A204.1 (cell line): ENCODE data around the gene BLOC1S3.

ENCODE experiments used
- FAIRE-seq: peaks from 2 replicates; lab custom pipeline; 2012; peaks lifted over from hg19 to GRCh38; lab: Jason Lieb, UNC

Gene BLOC1S3

DNA sequence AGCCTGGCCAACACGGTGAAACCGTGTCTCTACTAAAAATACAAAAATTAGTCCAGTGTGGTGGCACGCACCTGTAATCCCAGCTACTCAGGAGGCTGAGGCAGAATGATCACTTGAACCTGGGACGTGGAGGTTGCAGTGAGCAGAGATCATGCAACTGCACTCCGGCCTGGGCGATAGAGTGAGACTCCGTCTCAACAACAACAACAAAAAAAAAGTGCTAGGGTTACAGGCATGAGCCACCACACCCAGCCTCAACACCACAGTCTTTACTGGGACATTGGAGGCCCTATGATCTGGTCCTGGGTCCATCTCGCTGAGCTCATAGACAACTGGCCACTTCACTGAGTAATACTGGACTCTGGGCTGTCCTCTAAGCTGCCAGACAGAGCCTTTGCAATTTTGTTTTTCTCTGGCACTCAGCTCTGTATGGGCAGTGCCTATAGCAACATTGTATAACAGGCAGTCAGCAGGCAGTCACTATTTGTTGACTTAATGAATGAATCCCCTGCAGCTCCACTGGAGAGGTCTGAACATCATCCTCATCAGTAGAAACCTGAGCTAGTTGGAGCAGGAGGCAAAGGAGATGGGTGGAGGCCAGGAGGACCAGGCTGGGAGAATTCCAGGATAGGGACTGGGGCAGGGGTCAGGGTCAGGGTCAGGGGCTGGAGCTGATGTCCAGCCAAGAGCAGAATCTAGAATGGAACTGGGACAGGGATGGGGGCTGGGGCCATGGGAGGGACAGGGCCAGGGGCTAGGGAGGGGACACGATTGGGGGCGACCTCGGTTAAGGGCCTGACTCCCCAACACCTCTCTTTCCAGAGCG, 8.1 kb downstream of the BLOC1S3 start:
- FAIRE-seq, result no peak

DNA sequence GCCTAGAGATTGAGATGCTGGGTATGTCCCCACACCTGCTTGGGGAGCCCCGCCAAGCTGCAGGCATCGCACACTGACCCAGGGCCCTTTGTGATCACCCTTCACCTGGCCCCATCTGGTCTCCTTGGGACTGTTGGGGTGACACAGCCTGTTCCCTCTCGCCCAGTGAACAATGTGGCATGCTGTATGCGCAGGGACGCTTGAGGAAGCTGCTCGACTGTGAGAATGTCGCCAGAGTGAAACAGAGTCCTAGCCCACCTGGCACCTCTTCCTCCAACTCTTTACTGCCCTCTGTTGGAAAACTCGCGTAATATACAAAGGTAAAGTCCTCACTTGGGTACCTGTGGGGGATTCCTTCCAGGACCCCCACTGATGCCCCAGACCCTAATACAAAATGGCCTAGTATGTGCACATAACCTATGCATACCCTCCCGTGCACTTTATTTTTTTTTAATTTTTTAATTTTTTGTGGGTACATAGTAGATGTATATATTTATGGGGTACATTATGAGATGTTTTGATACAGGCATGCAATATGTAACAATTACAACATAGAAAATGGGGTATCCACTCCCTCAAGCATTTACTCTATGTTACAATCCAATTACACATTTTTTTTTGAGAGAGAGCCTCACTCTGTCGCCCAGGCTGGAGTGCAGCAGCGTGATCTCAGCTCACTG, 9.0 kb downstream of the BLOC1S3 start:
- FAIRE-seq, result no peak

DNA sequence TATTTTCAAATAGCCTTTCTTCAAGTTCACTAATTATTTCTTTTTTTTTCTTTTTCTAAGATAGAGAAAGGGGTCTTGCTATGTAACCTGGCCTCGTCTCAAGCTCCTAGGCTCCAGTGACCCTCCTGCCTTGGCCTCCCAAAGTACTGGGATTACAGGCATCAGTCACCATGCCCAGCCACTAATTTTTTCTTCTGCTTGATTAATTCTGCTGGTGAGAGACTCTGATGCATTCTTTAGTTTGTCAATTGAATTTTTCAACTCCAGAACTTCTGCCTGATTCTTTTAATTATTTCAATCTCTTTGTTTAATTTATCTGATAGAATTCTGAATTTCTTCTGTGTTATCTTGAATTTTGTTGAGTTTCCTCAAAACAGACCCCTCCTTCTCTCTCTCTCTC, 11.4 kb downstream of the BLOC1S3 start:
- no peak for FAIRE-seq

DNA sequence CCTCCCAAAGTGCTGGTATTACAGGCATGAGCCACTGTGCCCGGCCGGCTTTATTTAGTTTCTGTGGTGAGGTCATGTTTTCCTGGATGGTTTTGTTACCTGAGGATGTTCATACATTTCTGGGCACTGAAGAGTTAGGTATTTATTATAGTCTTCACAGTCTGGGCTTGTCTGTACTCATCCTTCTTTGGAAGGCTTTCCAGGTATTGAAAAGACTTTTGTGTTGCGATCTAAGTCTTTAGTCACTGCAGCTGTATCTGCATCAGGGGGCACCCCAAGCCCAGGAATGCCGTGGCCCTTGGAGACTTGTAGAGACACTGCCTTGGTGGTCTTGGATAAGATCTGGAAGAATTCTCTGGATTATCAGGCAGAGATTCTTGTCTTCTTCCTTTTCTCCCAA, 12.8 kb downstream of the BLOC1S3 start:
- FAIRE-seq, result no peak

DNA sequence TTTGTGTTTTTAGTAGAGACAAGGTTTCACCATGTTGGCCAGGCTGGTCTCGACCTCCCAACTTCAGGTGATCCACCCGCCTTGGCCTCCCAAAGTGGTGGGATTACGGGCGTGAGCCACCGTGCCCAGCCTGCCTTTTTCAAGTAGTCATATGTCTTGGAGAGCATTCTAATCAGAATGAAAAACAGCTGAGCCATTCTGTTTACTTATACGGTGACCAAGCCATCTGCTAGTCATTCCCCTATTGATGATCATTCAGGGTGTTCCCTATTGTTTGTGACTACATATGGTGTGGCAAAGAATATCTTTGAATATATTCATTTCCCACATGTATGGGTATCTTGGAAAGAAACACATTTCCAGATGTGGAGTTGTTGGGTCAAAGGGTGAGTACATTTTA, 17.2 kb downstream of the BLOC1S3 start:
- FAIRE-seq, result no peak

DNA sequence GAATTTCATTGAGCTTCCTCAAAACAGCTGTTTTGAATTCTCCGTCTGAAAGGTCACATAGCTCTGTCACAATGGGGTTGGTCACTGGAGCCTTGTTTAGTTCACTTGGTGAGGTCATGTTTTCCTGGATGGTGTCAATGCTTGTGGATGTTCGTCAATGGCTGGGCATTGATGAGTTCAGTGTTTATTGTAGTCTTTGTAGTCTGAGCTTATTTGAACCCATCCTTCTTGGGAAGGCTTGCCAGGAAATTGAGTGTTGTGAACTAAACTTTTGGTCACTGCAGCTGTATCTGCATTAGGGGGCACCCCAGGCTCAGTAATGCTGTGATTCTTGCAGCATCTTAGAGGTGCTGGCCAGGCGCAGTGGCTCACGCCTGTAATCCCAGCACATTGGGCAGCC, 22.0 kb downstream of the BLOC1S3 start:
- FAIRE-seq, result no peak

DNA sequence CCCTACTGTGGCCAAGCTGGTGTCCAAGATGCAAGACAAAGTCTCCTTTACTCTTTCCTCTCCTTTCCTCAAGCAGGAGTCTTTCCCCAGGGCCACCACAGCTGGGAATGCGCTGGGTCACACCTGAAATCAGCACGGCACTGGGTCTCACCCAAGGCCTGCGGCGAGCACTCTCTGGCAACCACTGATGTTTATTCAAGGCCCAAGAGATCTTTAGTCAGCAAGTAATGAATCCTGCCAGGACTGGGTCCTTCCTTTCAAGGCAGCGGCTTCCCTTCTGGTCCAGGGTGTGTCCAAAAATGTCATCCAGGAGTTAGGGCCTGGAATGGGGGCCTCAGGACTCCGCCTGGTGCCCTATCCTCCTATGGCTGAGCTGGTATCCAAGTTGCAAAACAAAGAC, 24.1 kb downstream of the BLOC1S3 start:
- no peak for FAIRE-seq

DNA sequence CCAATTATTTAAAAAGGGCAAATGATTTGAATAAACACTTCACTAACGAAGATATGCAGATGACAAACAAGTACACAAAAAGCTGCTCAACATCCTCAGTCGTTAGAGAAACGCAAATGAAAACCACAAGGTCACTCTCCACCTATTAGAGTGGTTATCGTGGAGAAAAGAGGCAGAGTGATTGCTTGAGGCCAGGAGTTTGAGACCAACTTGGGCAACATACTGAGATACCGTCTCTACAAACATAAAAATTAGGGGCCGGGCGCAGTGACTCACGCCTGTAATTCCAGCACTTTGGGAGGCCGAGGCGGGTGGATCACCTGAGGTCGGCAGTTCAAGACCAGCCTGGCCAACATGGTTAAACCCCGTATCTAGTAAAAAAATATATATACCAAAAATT, 27.2 kb downstream of the BLOC1S3 start:
- FAIRE-seq, result no peak

DNA sequence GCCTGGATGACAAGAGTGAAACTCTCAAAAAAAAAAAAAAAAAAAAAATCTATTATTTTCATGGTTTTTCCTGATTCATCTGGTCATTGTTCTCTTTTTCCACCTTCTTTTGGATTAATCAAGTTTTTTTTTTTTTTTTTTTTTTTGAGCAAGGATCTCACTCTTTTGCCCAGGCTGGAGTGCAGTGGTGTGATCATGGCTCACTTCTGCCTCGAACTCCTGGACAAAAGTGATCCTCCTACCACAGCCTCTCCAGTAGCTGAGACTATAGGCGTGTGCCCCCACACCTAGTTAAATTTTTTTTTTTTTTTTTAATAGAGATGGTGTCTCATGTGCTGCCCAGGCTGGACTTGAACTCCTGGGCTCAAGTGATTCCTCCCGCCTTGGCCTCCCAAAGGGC, 27.7 kb downstream of the BLOC1S3 start:
- no peak for FAIRE-seq

DNA sequence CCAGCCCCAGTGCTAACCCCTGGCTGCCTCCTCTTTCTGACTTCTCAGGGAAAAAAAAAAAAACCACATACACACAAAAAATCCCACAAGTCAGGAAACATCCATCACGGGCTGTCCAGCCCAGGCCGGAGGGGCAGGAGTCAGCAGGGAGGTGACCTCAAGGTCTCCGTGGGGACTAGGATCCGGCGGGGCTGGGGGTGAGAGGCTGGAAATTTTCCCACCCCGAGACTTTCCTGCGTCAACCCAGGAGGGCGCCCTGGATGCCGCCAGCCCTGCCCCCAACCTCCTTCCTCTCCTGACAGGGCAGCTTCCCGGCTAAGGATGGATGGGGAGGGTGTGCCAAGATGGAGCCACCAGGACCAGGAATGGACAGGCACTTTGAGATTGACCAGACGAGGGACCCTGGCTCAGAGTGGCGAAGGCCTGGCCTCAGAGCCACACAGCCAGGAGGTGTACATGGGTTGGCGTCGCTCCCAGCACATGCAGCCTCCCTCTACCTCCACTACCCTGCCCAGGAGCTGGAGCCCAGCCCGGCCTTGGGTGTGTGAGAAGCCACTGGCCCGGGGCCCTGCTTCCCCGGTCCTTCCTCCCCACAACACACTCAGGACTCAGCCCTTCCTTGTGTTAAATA, 33.3 kb downstream of the BLOC1S3 start:
- FAIRE-seq, result no peak

DNA sequence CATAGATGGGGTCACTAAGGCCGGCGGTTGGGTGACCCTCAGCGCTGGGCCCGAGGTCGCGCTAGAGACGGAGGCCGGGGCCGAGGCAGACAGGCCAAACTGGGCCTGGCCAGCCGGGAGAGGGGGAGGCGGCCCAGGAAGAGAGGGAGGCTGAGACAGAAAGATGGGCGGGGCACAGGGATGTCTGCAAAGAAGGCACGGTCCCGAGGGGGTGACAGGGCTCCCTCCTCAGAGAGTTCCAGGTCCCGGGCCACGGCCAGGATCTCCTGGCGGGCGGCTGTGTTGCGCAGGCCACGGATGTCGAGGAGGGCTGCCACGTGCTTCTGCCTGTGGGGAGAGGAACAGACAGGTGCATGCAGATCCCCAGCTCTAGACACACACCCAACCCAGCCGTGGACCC, 34.4 kb downstream of the BLOC1S3 start:
- FAIRE-seq, result no peak

DNA sequence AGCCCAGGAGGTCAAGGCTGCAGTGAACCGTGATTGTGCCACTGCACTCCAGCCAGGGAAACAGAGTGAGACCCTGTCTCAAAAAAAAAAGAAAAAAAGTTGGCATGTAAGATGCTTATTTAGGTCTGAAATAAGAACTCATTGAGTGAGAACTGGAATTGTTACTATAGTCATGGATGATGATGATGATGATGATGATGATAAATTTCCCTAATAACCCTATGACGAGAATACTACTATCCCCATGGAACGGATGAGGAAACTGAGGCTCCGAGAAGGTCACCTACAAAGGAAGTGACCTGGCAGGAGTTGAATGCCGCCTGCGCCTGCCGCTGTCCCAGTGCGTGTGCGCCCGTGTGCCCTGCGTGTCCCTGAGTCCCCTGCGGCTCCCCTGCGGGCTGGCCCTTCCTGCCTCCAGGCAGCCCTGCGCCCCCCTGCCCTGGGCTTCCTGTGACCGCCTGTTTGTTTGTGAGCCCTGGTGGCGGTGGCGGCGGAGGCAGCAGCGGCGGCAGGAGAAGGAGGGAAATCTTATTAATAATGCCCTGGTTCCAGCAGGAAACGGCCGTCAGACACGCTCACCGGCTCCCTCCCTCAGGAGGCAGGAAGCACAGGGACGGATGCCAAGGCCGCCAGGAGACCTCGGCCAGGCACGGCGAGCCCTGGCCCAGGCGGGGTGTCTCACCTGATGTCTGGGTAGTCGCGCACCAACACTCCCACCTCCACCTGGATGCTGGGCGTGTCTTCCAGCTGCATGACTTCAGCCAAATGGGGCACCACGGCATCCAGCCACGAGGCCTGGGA, 37.0 kb downstream of the BLOC1S3 start:
- no peak for FAIRE-seq

DNA sequence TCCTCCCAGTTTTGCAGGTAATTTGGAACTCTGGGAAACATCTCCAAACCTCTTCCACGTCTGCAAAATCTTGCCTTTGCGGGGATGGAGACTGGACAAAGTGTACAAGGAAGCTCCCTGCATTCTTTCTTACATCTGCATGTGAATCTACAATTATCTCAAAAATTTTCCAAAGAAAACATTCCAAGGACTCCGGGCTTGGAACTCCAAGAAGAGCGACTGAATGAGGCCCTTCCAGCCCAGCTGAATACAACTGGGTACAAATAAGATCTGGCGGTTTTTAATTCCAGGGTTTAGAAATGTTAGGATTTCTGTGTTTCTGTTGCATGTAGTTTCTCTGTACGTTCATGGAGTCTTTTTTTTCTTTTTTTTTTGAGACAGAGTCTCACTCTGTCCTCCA, 38.1 kb downstream of the BLOC1S3 start:
- no peak for FAIRE-seq

DNA sequence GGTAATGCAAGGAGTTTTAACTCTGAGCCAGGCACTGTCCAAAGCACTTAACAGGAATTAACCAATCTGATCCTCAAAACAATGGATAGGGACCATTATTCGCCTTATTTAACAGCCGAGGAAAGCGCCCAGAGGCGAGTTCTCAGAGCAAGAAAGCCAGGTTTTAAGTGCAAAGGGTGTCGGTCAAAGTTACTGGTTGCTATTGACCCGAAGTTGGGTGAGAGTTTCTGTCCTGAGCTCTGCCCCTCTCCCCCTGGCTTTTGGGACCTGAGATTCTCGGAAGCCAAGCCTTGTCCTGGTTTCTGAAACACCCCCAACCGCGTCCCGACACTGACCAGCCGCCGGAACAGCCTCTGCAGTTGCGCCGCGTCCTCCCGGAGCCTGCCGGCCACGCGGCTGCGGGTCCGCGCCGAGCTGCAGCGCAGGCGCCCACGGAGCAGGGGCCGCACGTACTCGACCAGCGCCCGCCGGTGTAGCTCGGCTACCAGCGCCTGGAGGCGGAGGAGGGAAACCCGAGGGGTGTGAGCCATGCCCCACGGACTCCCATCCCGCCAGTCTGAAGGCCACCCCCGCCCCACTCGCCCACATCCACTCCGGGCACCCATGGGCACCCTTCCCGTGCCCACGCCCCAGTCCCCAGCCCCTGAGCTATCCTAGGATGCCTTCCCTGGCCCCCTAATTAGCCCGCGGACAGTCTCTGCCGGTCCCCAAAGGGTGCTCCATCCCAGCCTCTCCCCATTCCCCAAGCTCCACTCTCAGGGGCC, 38.8 kb downstream of the BLOC1S3 start:
- no peak for FAIRE-seq

DNA sequence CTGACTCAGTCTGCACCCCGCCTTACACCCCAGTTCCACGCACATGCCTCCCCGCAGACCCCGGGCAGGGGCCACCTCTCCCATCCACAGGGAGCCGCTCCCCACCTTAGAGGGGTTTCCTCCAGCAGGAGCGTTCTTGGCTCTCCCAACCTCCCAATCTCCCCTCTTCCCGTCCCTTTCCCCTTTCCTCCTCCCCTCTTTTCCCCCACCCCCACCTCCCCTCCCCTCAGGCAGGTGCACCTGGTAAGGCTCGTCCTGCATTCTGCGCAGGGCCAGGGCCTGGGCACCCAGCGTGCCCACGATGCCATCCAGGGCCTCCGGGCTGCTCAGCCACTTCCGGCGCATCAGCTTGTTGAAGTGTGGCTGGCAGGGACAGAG, 39.4 kb downstream of the BLOC1S3 start:
- FAIRE-seq, result no peak

DNA sequence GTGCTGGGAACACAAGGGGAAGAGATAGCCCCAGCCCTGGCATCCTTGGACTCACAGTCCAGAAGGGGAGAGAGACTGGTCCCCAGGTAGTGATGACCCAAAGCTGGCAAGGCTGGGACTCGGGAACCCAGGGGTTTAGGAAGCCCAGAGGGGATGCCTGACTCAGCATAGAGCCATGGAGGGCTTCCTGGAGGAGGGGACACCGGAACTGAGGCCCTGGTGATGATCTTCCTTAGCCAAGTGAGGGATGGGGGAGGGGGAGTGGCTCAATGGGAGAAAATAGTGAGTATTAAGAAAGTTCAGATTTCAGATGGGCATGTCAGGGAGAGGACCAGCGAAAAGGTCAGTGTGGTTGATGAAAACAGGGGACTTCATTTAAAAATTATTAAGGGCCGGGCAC, 39.8 kb downstream of the BLOC1S3 start:
- FAIRE-seq, result no peak

DNA sequence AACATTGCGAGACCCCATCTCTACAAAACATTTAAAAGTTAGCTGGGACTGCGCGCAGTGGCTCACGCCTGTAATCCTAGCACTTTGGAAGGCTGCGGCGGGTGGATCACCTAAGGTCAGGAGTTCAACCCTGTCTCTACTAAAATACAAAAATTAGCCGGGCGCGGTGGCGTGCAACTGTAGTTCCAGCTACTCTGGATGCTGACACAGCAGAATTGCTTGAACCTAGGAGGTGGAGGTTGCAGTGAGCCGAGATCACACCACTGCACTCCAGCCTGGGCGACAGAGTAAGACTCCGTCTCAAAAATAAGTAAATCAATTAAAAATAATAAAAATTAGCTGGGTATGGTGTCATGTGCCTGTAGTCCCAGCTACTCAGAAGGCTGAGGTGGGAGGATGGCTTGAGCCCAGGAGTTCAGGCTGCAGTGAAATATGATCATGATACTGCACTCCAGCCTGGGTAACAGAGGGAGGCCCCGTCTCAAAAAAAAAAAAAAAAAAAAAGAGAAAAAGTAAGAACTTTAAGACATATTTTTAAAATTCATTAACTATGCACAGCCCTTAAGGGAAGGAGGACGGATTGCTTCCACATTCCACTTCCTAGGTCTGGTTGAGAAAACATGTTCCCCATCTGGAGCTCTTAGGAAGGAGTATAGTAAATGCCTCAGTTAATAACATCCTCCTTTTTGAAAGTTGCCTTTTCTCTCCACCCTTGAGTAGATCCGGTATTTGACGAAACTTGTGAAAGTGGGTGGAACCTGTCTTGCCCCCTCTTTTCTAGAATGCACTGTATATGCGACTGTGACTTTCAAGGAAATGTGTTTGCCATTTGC, 40.5 kb downstream of the BLOC1S3 start:
- FAIRE-seq, result no peak

DNA sequence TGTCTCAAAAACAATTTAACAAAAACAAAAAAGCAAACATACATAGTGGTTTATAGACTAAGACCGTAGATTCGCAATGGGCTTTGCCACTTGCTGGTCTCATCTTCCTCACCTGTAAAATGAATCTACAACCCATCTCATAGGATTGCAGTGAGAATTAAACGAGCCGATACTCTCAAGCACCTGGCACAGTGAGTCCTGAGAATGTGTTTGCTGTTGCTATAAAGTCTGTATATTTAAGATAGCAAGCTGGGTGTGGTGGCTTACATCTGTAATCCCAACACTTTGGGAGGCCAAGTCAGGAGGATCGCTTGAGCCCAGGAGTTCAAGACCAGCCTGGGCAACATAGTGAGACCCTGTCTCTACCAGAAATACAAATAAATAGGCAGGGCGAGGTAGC, 44.1 kb downstream of the BLOC1S3 start:
- FAIRE-seq, result no peak

DNA sequence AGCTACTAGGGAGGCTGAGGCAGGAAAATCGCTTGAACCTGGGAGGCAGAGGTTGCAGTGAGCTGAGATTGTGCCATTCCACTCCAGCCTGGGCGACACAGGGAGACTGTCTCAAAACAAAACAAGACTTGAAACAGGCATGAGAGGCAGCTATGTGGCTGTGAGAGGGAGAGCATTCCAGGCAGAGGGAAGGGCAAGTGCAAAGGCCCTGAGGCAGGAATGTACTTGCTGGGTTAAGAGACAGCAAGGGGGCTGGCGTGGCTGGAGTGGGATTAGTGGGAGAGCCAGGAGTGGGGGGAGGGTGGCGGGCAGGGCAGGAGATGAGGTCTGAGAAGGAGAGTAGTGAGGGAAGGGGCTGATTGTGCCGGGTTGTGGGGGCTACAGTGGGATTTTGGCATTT, 45.3 kb downstream of the BLOC1S3 start:
- no peak for FAIRE-seq

DNA sequence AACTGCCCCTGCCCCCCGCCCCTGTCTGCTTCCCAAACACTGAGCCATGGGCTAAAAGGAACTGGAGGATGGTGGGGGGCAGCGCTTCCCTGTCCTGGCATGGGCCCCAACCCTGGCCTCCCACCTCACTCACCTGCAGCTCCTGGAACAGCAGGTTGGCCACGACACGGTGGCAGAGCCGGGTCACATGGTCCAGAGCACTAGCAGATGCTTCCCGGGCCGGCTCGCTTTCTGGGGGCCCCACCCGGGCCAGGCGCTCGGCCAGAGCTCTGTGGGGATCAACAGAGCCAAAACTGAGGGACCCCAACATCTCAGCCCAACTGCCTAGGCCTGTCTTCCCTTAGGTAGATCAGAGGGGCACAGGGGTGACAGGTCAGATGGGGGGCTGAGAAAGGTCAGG, 46.1 kb downstream of the BLOC1S3 start:
- no peak for FAIRE-seq

DNA sequence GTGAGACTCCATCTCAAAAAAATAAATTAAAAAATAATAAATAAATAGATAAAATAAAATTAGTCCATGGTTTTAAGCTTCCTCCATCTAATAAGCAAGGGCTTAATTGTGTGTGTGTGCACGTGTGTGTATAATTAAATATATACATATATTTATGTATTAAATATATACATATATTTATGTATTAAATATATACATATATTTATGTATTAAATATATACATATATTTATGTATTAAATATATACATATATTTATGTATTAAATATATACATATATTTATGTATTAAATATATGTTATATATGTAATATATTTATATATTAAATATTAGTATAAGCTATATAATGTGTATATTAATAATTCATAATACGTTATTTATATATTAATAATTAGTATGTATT, 50.5 kb downstream of the BLOC1S3 start:
- FAIRE-seq, result peak; percentile 99
